Esophagus squamous epithelium (tissue), 5 donors: ENCODE measurements around the gene CACTIN. TPM values are rescaled to one million over a fixed set of nuclear protein-coding genes. Genes with fewer than 3 reads are reported as not detected.
"Not testable (repeated sequence)": the region's sequence is repeated elsewhere in the genome, so short reads cannot be mapped to it uniquely, and the experiment has no call there.

Experiments
- DNase-seq: peaks from one replicate; lab custom pipeline; 2025; lab: John Stamatoyannopoulos, UW
- H3K27ac ChIP-seq, 4 donors: fragments of 200-600 bp; sonication (generic); one replicate each; pipeline ENCODE4 v1.5.1; 2016 to 2019; ENCODE audit warnings: mild to moderate bottlenecking in 1 of 4
- H3K27me3 ChIP-seq, 4 donors: fragments of 200-600 bp; sonication (generic); 1 replicate in 3 of 4; 2 replicates in 1 of 4; pipeline versions ENCODE4 v1.5.1 to v1.6.0; 2017 to 2021; ENCODE audit warnings: antibody characterized with exemption in 1 of 4
- H3K36me3 ChIP-seq, 3 donors: fragments of 200-600 bp; sonication (generic); one replicate each; pipeline ENCODE4 v1.5.1; 2016 to 2019
- H3K4me1 ChIP-seq, 3 donors: fragments of 200-600 bp; sonication (generic); one replicate each; pipeline ENCODE4 v1.5.1; 2017 to 2019
- H3K4me3 ChIP-seq, 4 donors: fragments of 200-600 bp; sonication (generic); 1 replicate in 3 of 4; 2 replicates in 1 of 4; pipeline ENCODE4 v1.5.1; 2016 to 2019; ENCODE audit warnings: mild to moderate bottlenecking in 2 of 4, moderate library complexity in 1 of 4
- H3K9me3 ChIP-seq, 3 donors: fragments of 200-600 bp; sonication (generic); one replicate each; pipeline ENCODE4 v1.5.1; 2016 to 2019
- POLR2A ChIP-seq, 4 donors: fragments of 450-650 bp; IDR thresholded peaks; one replicate each; pipeline ENCODE4 v1.6.1; 2017; ENCODE audit warnings: antibody characterized with exemption in 4 of 4, mild to moderate bottlenecking in 4 of 4, moderate library complexity in 3 of 4
- WGBS, 2 donors: methylation state at CpG; one replicate each; pipeline ENCODE4 v1.1.5; 2018; 5-methylcytosine and 5-hydroxymethylcytosine counted together
- intact Hi-C: fragments of 100-400 bp; cut with DNase I; formaldehyde crosslinking; loops from one replicate; pipeline ENCODE4 v1.15.0; 2022
- total RNA-seq, 4 donors: library from RNA; depleted of rRNA; stranded (reverse); fragments of >200 nt; gene quantifications; one replicate each; pipeline ENCODE4 v1.1.0, GENCODE V29; 2016
- TF ChIP-seq, protein P1 (sequence below), 6 experiments: fragments of 450-650 bp in 4 of 6; fragments of 200-600 bp in 2 of 6; sonication (generic) in 2 of 6; IDR thresholded peaks; one replicate each; pipeline ENCODE4 v1.5.1; 2016 to 2019; ENCODE audit warnings: antibody characterized with exemption in 6 of 6, mild to moderate bottlenecking in 4 of 6, moderate library complexity in 4 of 6
- donor health status: DM: yes; HTN: yes; CAD: no.

CACTIN gene
- total RNA-seq, 4 donors from 2014 or later, result 15.9 to 26.7 (median 21.3) TPM

- peaks cover 4 to 5% (median 5%) of the 10 kb centered on the region in 3 donors for H3K4me1 ChIP-seq
- TF ChIP-seq, protein P1, sequence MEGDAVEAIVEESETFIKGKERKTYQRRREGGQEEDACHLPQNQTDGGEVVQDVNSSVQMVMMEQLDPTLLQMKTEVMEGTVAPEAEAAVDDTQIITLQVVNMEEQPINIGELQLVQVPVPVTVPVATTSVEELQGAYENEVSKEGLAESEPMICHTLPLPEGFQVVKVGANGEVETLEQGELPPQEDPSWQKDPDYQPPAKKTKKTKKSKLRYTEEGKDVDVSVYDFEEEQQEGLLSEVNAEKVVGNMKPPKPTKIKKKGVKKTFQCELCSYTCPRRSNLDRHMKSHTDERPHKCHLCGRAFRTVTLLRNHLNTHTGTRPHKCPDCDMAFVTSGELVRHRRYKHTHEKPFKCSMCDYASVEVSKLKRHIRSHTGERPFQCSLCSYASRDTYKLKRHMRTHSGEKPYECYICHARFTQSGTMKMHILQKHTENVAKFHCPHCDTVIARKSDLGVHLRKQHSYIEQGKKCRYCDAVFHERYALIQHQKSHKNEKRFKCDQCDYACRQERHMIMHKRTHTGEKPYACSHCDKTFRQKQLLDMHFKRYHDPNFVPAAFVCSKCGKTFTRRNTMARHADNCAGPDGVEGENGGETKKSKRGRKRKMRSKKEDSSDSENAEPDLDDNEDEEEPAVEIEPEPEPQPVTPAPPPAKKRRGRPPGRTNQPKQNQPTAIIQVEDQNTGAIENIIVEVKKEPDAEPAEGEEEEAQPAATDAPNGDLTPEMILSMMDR (IDR thresholded peaks at IDR 0.05), result no peak
- TF ChIP-seq POLR2A (IDR thresholded peaks at IDR 0.05), result no peak
- H3K27me3 ChIP-seq, result no peaks in the 10 kb centered on the region
- intact Hi-C loops, result no loop called here
- H3K36me3 ChIP-seq, result peaks cover 0 to 54% (median 0%) of the 10 kb centered on the region in 3 donors
- no peak overlapping the region for H3K4me3 ChIP-seq
- H3K9me3 ChIP-seq, result no peaks in the 10 kb centered on the region
- H3K27ac ChIP-seq, result peak overlapping the region; percentile 26 to 78 (median 72)
- 79% methylated on average over 4 of the region's 16 CpGs; no CpG with 5 or more reads in 1 of the 2 donors for WGBS, 2 donors
- DNase-seq, result no peak
Observed at GRCh38 chr19:3632098-3632497, 5.5 kb upstream of the CACTIN start.

- peak overlapping the region in 3 of 4 donors; percentile 67 to 78 (median 77) for H3K27ac ChIP-seq
- TF ChIP-seq, protein P1 (IDR thresholded peaks at IDR 0.05), result no peak
- no peak for TF ChIP-seq POLR2A (IDR thresholded peaks at IDR 0.05)
- intact Hi-C loops, result no loop called here
- peaks cover 0 to 46% (median 0%) of the 10 kb centered on the region in 3 donors for H3K36me3 ChIP-seq
- DNase-seq, result no peak
- H3K4me3 ChIP-seq, result no peak overlapping the region
- H3K4me1 ChIP-seq, result peaks cover 4 to 6% (median 6%) of the 10 kb centered on the region in 3 donors
- H3K27me3 ChIP-seq, result no peaks in the 10 kb centered on the region
- WGBS, 2 donors, result 80 to 89% methylated on average over 1 to 22 of the region's 43 CpGs
- no peaks in the 10 kb centered on the region for H3K9me3 ChIP-seq
Observed at GRCh38 chr19:3631053-3631861, 4.7 kb upstream of the CACTIN start.

- H3K4me3 ChIP-seq, intact Hi-C loops, H3K27ac ChIP-seq, H3K9me3 ChIP-seq, H3K27me3 ChIP-seq, DNase-seq: not testable (repeated sequence)
- Histone ChIP-seq H3K36me3 (peaks cover 0 to 39% (median 0%) of the 10 kb centered on the region in 3 donors), H3K4me1 (peaks cover 16 to 31% (median 23%) of the 10 kb centered on the region in 3 donors)
- WGBS, 2 donors, result 58 to 60% methylated on average over 9 of the region's 9 CpGs
Observed at GRCh38 chr19:3628766-3629165, 2.2 kb upstream of the CACTIN start.

GRCh38 chr19:3627351-3627723 lies 747 bp upstream of the CACTIN start:
- intact Hi-C loops, result no loop called here

GRCh38 chr19:3625996-3626472 lies 556 bp downstream of the CACTIN start:
- H3K36me3 ChIP-seq, result peaks cover 0 to 39% (median 9%) of the 10 kb centered on the region in 3 donors
- TF ChIP-seq, protein P1 (IDR thresholded peaks at IDR 0.05), result no peak
- no peak for TF ChIP-seq POLR2A (IDR thresholded peaks at IDR 0.05)
- H3K27me3 ChIP-seq, result no peaks in the 10 kb centered on the region
- peaks cover 16 to 33% (median 23%) of the 10 kb centered on the region in 3 donors for H3K4me1 ChIP-seq
- peak overlapping the region; percentile 89 to 99 (median 94) for H3K27ac ChIP-seq
- WGBS, 2 donors, result 1 to 5% methylated on average over 10 to 21 of the region's 21 CpGs
- no peak for DNase-seq
- H3K9me3 ChIP-seq, result no peaks in the 10 kb centered on the region
- H3K4me3 ChIP-seq, result peak overlapping the region; percentile 86 to 99 (median 94)
- intact Hi-C loops, result no loop called here

More at GRCh38 chr19:3627351-3627723, 747 bp upstream of the CACTIN start:
- Histone ChIP-seq H3K4me1 (peaks cover 16 to 32% (median 23%) of the 10 kb centered on the region in 3 donors), H3K27me3 (no peaks in the 10 kb centered on the region), H3K9me3 (no peaks in the 10 kb centered on the region), H3K36me3 (peaks cover 0 to 39% (median 9%) of the 10 kb centered on the region in 3 donors), H3K4me3 (peak overlapping the region in 3 of 4 donors; percentile 86 to 96 (median 92)), H3K27ac (peak overlapping the region; percentile 89 to 99 (median 94))
- TF ChIP-seq, protein P1 (IDR thresholded peaks at IDR 0.05), result no peak
- TF ChIP-seq POLR2A (IDR thresholded peaks at IDR 0.05), result peak in 1 of 4 donors; percentile 6
- 59 to 66% methylated on average over 5 to 7 of the region's 7 CpGs for WGBS, 2 donors
- DNase-seq, result no peak
